ENCODE measurements around the gene ITIH5. TPM values are rescaled to one million over a fixed set of nuclear protein-coding genes. Genes with fewer than 3 reads are reported as not detected.

ITIH5 gene
- polyA plus RNA-seq, 3 donors = not detected

GRCh38 chr10:7561985-7562384 lies 104.8 kb downstream of the ITIH5 start:
- WGBS (ENCODE audit: insufficient coverage) = 87% methylated on average over 5 of the region's 6 CpGs
- DNase-seq = no peak
- no peaks in the 10 kb centered on the region for H3K4me1 ChIP-seq (ENCODE audit: control insufficient read depth in 1 of 2, insufficient read depth in 2 of 2, low read length in 2 of 2)
- Mint-ChIP-seq H3K4me1 (no peaks in the 10 kb centered on the region), H3K4me3 (no peak overlapping the region), H3K36me3 (no peaks in the 10 kb centered on the region), H3K9me3 (peaks cover 0 to 3% (median 0%) of the 10 kb centered on the region in 7 donors), H3K27me3 (ENCODE audit: low read depth in 3 of 3) (peaks cover 1 to 7% (median 3%) of the 10 kb centered on the region in 3 donors), H3K27ac (no peak overlapping the region)
- H3K9me3 ChIP-seq (replicated peaks in 1 of 2; ENCODE audit: control insufficient read depth in 1 of 2, insufficient read depth in 1 of 2, low read length in 2 of 2) = no peaks in the 10 kb centered on the region
- H3K4me2 ChIP-seq (replicated peaks; ENCODE audit: extremely low read depth, low read length, poor library complexity, severe bottlenecking) = no peak overlapping the region
- no peak overlapping the region for H3K9ac ChIP-seq (ENCODE audit: insufficient read depth, low read length, poor library complexity, severe bottlenecking)
- no peak for TF ChIP-seq CTCF (IDR thresholded peaks at IDR 0.05)
- H3K27me3 ChIP-seq (ENCODE audit: control insufficient read depth in 2 of 2, insufficient read depth in 2 of 2, low read length in 2 of 2) = no peaks in the 10 kb centered on the region
- H3K4me3 ChIP-seq (replicated peaks in 1 of 3; ENCODE audit: low read depth in 2 of 3, low read length in 3 of 3) = no peak overlapping the region
- H4K20me1 ChIP-seq (ENCODE audit: insufficient read depth, low read length) = no peaks in the 10 kb centered on the region
- no peak overlapping the region for H3K27ac ChIP-seq (ENCODE audit: low read depth in 1 of 2, low read length in 2 of 2)
- no peaks in the 10 kb centered on the region for H3K36me3 ChIP-seq (replicated peaks in 1 of 2; ENCODE audit: control insufficient read depth in 1 of 2, insufficient read depth in 2 of 2, low read length in 2 of 2)
- no peak overlapping the region for H2AFZ ChIP-seq (ENCODE audit: insufficient read depth, low read depth, low read length, poor library complexity, severe bottlenecking)
- intact Hi-C loops (cut with micrococcal nuclease) = no loop called here
- no peaks in the 10 kb centered on the region for H3K79me2 ChIP-seq (ENCODE audit: insufficient read depth, low read length)

GRCh38 chr10:7561216-7561893 lies 105.4 kb downstream of the ITIH5 start:
- Histone ChIP-seq H3K9me3 (replicated peaks in 1 of 2; ENCODE audit: control insufficient read depth in 1 of 2, insufficient read depth in 1 of 2, low read length in 2 of 2) (no peaks in the 10 kb centered on the region), H3K36me3 (replicated peaks in 1 of 2; ENCODE audit: control insufficient read depth in 1 of 2, insufficient read depth in 2 of 2, low read length in 2 of 2) (no peaks in the 10 kb centered on the region), H3K4me1 (ENCODE audit: control insufficient read depth in 1 of 2, insufficient read depth in 2 of 2, low read length in 2 of 2) (no peaks in the 10 kb centered on the region), H3K4me2 (replicated peaks; ENCODE audit: extremely low read depth, low read length, poor library complexity, severe bottlenecking) (no peak overlapping the region), H3K27me3 (ENCODE audit: control insufficient read depth in 2 of 2, insufficient read depth in 2 of 2, low read length in 2 of 2) (no peaks in the 10 kb centered on the region), H3K79me2 (ENCODE audit: insufficient read depth, low read length) (no peaks in the 10 kb centered on the region), H3K9ac (ENCODE audit: insufficient read depth, low read length, poor library complexity, severe bottlenecking) (no peak overlapping the region), H4K20me1 (ENCODE audit: insufficient read depth, low read length) (no peaks in the 10 kb centered on the region), H2AFZ (ENCODE audit: insufficient read depth, low read depth, low read length, poor library complexity, severe bottlenecking) (no peak overlapping the region), H3K27ac (ENCODE audit: low read depth in 1 of 2, low read length in 2 of 2) (no peak overlapping the region), H3K4me3 (replicated peaks in 1 of 3; ENCODE audit: low read depth in 2 of 3, low read length in 3 of 3) (no peak overlapping the region)
- intact Hi-C loops (cut with micrococcal nuclease) = no loop called here
- Mint-ChIP-seq H3K4me1 (no peaks in the 10 kb centered on the region), H3K27ac (no peak overlapping the region), H3K36me3 (no peaks in the 10 kb centered on the region), H3K4me3 (no peak overlapping the region), H3K9me3 (peaks cover 0 to 3% (median 0%) of the 10 kb centered on the region in 7 donors), H3K27me3 (ENCODE audit: low read depth in 3 of 3) (peaks cover 1 to 8% (median 5%) of the 10 kb centered on the region in 3 donors)
- no peak for DNase-seq
- WGBS (ENCODE audit: insufficient coverage) = 84% methylated on average over 12 of the region's 19 CpGs
- TF ChIP-seq CTCF (IDR thresholded peaks at IDR 0.05) = no peak
